ENCODE data around the gene PAPOLB. TPM values are rescaled to one million over a fixed set of nuclear protein-coding genes. Genes with fewer than 3 reads are reported as not detected.
A peak's percentile ranks its signal among the peaks of the same experiment; 100 is the strongest.

PAPOLB gene
- total RNA-seq, 4 donors from 2014 or later, result 0.38 TPM; not detected in 3

DNA sequence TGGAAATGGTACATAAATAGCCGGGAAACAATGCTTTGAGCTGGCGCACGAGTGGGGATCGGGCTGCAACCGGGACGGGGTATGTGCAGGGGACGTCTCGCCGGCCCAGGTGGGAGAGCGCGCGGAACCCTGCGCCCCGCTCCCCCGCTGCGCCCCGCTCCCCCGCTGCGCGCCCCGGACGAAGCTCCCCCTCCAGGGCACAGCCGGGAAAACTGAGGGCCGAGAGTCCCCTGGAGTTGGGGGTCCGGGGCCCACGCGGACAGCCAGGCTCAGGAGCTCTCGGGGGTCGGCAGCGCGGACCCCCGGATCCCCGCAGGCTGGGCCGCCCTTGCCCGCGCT is 21.2 kb upstream of the PAPOLB start:
- no peaks in the 10 kb centered on the region for H3K36me3 ChIP-seq
- WGBS, 2 donors, result 0% methylated on average over 1 of the region's 36 CpGs; no CpG with 5 or more reads in 1 of the 2 donors
- H3K4me3 ChIP-seq, result peak overlapping the region; percentile 35 to 70 (median 52)
- no peak for TF ChIP-seq CTCF (IDR thresholded peaks at IDR 0.05)
- no peak for TF ChIP-seq POLR2A (IDR thresholded peaks at IDR 0.05)
- peaks cover 0 to 43% (median 0%) of the 10 kb centered on the region in 4 donors for H3K27me3 ChIP-seq
- DNase-seq, result no peak
- H3K27ac ChIP-seq, result peak overlapping the region; percentile 54 to 85 (median 76)
- intact Hi-C loops (cut with DNase I), result no loop called here
- peaks cover 0 to 30% (median 12%) of the 10 kb centered on the region in 3 donors for H3K4me1 ChIP-seq
- H3K9me3 ChIP-seq, result no peaks in the 10 kb centered on the region

DNA sequence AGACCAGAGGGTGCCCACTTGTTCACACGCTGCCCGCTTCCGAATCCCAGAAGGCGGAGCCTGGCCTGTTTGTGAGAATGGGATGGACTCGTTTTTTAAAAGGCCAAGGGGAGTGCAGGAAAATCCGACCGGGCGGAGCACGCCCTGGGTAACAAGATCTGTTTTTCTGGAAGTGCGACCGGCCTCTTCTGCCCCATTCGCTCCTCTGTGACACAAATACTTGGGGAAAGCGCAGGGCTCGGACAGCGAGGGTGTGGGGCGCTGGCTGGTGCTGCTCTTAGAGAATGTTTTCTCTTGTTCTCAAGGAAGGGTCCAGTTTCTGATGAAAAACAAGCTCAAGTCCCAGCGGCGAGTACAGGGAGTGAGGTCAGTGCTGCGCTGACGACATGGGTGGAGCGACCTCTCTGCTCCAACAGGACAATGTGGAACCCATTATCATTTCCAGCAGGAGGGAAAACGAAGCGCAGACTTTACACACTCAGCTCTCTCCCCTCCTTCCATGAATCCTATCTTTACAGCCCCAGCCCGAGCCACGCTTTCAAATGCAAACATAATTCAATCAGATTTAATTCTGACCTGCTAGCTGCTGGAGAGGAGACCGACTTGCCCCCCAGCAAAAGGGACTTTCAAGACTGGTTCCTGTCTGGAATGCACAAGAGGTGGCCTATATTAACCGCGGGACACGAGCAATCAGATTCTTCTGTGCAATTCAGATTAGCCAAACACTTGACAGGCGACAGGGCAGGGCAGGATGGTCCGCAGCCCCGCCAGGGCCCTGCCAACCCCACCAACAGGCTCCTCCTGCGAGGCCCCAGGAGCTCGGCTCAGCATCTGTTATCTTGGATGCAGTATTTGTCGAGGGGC is 20.6 kb upstream of the PAPOLB start:
- H3K4me1 ChIP-seq, result peaks cover 0 to 30% (median 12%) of the 10 kb centered on the region in 3 donors
- intact Hi-C loops (cut with DNase I), result no loop called here
- peak overlapping the region; percentile 35 to 70 (median 52) for H3K4me3 ChIP-seq
- TF ChIP-seq POLR2A (IDR thresholded peaks at IDR 0.05) (no peak), CTCF (IDR thresholded peaks at IDR 0.05) (no peak)
- no peak for DNase-seq
- no peaks in the 10 kb centered on the region for H3K9me3 ChIP-seq
- peaks cover 0 to 43% (median 0%) of the 10 kb centered on the region in 4 donors for H3K27me3 ChIP-seq
- 6 to 7% methylated on average over 10 to 29 of the region's 35 CpGs for WGBS, 2 donors
- peaks cover 0 to 4% (median 0%) of the 10 kb centered on the region in 3 donors for H3K36me3 ChIP-seq
- peak overlapping the region; percentile 54 to 85 (median 76) for H3K27ac ChIP-seq

DNA sequence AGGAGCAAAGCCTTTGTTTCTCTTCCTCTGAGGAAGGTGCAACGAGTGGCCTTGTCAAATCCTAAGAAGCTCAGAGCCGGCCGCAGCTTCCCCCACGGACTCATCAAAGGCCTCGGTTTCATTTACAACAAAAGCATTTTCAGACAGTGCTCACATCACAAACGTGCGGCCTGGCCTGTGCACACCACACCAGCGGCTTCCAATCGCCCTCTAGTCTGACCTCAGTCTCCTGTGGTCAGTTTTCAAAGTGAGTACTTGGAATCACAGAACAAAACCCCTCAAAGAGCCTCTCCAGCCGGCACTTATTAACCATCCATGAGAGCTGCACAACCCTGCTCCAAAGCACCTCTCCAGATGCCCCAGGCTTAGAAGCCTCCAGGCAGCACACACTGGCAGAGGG is 18.4 kb upstream of the PAPOLB start:
- Histone ChIP-seq H3K27me3 (peaks cover 0 to 40% (median 0%) of the 10 kb centered on the region in 4 donors), H3K9me3 (no peaks in the 10 kb centered on the region), H3K4me3 (no peak overlapping the region), H3K36me3 (peaks cover 0 to 8% (median 0%) of the 10 kb centered on the region in 3 donors), H3K27ac (no peak overlapping the region), H3K4me1 (peaks cover 0 to 30% (median 12%) of the 10 kb centered on the region in 3 donors)
- intact Hi-C loops (cut with DNase I), result no loop called here
- TF ChIP-seq CTCF (IDR thresholded peaks at IDR 0.05) (no peak), POLR2A (IDR thresholded peaks at IDR 0.05) (no peak)
- DNase-seq, result no peak
- WGBS, 2 donors, result 57 to 59% methylated on average over 9 to 10 of the region's 10 CpGs

GRCh38 chr7:4879396-4880081 is 17.7 kb upstream of the PAPOLB start:
- no peak overlapping the region for H3K27ac ChIP-seq
- H3K4me3 ChIP-seq, result no peak overlapping the region
- intact Hi-C loops (cut with DNase I), result no loop called here
- H3K4me1 ChIP-seq, result peaks cover 0 to 30% (median 12%) of the 10 kb centered on the region in 3 donors
- 81 to 86% methylated on average over 13 to 14 of the region's 27 CpGs for WGBS, 2 donors
- TF ChIP-seq POLR2A (IDR thresholded peaks at IDR 0.05), result no peak
- no peak for DNase-seq
- H3K36me3 ChIP-seq, result peaks cover 0 to 8% (median 0%) of the 10 kb centered on the region in 3 donors
- no peaks in the 10 kb centered on the region for H3K9me3 ChIP-seq
- H3K27me3 ChIP-seq, result peaks cover 0 to 39% (median 0%) of the 10 kb centered on the region in 4 donors

- H3K27me3 ChIP-seq, result peaks cover 0 to 30% (median 0%) of the 10 kb centered on the region in 4 donors
- TF ChIP-seq POLR2A (IDR thresholded peaks at IDR 0.05) (no peak), CTCF (IDR thresholded peaks at IDR 0.05) (no peak)
- H3K4me3 ChIP-seq, result no peak overlapping the region
- no peak overlapping the region for H3K27ac ChIP-seq
- H3K36me3 ChIP-seq, result peaks cover 0 to 8% (median 0%) of the 10 kb centered on the region in 3 donors
- intact Hi-C loops (cut with DNase I), result no loop called here
- no peak for DNase-seq
- H3K4me1 ChIP-seq, result peaks cover 0 to 24% (median 11%) of the 10 kb centered on the region in 3 donors
- 70 to 85% methylated on average over 5 to 11 of the region's 45 CpGs for WGBS, 2 donors
- no peaks in the 10 kb centered on the region for H3K9me3 ChIP-seq
Observed at GRCh38 chr7:4878336-4879335, 16.8 kb upstream of the PAPOLB start.

All from esophagus squamous epithelium (tissue), 5 donors.